Glutamatergic neuron (in vitro differentiated cells): ENCODE results near the gene CCDC51. TPM values are rescaled to one million over a fixed set of nuclear protein-coding genes. Genes with fewer than 3 reads are reported as not detected.

Experiments
- DNase-seq: peaks from one replicate; pipeline ENCODE4 v3.0.0; 2022
- H3K27ac Mint-ChIP-seq: one replicate; pipeline ENCODE4 v1.8.0; 2020; ENCODE audit warnings: mild to moderate bottlenecking, mixed read lengths, inconsistent platforms; ENCODE audit not compliant: unreplicated experiment
- H3K27me3 Mint-ChIP-seq: one replicate; pipeline ENCODE4 v1.8.0; 2020; ENCODE audit warnings: mild to moderate bottlenecking, moderate library complexity, mixed read lengths, inconsistent platforms; ENCODE audit not compliant: unreplicated experiment
- H3K36me3 Mint-ChIP-seq: one replicate; pipeline ENCODE4 v1.8.0; 2020; ENCODE audit warnings: mild to moderate bottlenecking, mixed read lengths, inconsistent platforms; ENCODE audit not compliant: unreplicated experiment
- H3K4me1 Mint-ChIP-seq: one replicate; pipeline ENCODE4 v1.8.0; 2020; ENCODE audit warnings: mild to moderate bottlenecking, low read depth, mixed read lengths, inconsistent platforms; ENCODE audit not compliant: unreplicated experiment
- H3K4me3 Mint-ChIP-seq: one replicate; pipeline ENCODE4 v1.8.0; 2020; ENCODE audit warnings: mild to moderate bottlenecking, mixed read lengths, inconsistent platforms; ENCODE audit not compliant: unreplicated experiment
- H3K9me3 Mint-ChIP-seq: one replicate; pipeline ENCODE4 v1.8.0; 2020; ENCODE audit warnings: mild to moderate bottlenecking, moderate library complexity, mixed read lengths, inconsistent platforms; ENCODE audit not compliant: unreplicated experiment
- total RNA-seq: library from RNA; stranded (reverse); fragmentation: NEBNext Ultra II Directional; extraction: Animal tissue kit (Norgen Biotek cat#: 25700); gene quantifications from one replicate; pipeline ENCODE4 v1.2.1, GENCODE V29; 2021; ENCODE audit not compliant: unreplicated experiment
- TF ChIP-seq, protein P1 (sequence below): fragments of 200-600 bp; sonication (generic); IDR thresholded peaks from one replicate; pipeline ENCODE4 v1.5.0; 2021; ENCODE audit not compliant: partially characterized antibody, unreplicated experiment

The CCDC51 gene
- total RNA-seq, 1 donor from 2014 or later = 15.3 TPM

DNA sequence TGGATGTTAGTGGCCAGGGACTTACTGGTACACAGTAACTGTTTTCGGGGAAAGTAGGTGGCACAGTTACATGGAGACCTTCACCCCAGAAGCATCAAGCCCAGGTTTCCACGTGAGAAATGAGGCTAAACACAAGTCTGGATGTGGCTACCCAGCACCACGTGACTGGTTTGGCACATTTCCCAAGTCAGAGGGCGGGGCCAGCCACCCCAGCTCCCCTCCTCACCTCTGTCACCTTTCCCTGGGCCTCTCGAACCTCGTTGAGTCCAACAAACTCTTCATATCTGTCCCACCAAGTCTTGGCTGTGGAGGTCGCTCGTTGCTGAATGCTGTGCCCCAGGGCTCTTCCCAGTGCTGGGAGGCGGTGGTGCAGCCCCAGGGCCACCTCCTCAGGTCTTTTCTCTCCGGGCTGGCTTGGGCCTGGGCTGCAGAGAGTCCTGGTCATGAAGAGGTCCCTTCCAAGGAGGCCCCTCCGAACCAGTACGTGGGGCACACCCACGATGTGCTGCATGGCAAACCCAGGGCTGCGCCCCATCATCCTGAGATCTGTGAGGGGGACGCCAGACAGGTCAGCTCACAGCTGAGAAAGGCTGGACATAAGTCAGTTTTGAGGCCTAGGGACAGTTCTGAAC lies 5.2 kb downstream of the CCDC51 start:
- Mint-ChIP-seq H3K4me1 (peaks cover under 1% of the 10 kb centered on the region), H3K9me3 (peaks cover 5% of the 10 kb centered on the region), H3K27ac (no peak overlapping the region), H3K36me3 (no peaks in the 10 kb centered on the region), H3K4me3 (no peak overlapping the region), H3K27me3 (peaks cover 11% of the 10 kb centered on the region)
- TF ChIP-seq, protein P1, sequence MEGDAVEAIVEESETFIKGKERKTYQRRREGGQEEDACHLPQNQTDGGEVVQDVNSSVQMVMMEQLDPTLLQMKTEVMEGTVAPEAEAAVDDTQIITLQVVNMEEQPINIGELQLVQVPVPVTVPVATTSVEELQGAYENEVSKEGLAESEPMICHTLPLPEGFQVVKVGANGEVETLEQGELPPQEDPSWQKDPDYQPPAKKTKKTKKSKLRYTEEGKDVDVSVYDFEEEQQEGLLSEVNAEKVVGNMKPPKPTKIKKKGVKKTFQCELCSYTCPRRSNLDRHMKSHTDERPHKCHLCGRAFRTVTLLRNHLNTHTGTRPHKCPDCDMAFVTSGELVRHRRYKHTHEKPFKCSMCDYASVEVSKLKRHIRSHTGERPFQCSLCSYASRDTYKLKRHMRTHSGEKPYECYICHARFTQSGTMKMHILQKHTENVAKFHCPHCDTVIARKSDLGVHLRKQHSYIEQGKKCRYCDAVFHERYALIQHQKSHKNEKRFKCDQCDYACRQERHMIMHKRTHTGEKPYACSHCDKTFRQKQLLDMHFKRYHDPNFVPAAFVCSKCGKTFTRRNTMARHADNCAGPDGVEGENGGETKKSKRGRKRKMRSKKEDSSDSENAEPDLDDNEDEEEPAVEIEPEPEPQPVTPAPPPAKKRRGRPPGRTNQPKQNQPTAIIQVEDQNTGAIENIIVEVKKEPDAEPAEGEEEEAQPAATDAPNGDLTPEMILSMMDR = no peak
- no peak for DNase-seq

DNA sequence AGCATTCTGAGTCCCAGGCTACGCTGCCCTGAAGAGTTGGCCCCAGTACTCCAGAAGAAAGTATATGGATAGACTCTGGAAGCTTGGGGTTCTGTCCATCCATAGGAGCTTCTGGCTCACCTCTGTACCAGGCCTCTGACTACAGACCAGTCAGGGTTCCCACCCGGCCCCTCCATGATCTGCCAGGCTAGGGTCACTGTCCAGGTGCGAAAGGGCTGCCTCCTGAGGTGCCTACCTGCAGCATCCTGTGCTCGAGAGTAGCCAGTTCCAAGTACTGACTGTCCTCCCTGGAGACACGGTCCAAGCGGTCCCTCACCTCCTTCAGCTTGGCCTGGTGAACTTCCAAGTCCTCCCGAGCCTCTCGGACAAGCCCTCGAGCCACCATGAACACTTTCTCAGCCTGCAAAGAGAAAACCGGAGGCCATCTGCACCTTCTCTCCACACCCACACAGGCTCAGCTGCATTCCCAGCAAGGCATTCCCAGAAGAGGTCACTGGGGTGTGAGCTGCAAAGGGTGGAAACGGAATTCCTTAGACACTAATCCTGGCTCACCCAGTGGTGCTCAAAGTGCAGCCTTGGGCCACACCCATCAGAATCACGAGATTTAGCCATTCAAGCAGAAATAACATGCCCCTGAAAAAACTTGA lies 6.3 kb downstream of the CCDC51 start:
- peaks cover 4% of the 10 kb centered on the region for H3K9me3 Mint-ChIP-seq
- no peak for DNase-seq
- TF ChIP-seq, protein P1 = no peak
- peaks cover 11% of the 10 kb centered on the region for H3K27me3 Mint-ChIP-seq
- no peak overlapping the region for H3K4me3 Mint-ChIP-seq
- no peaks in the 10 kb centered on the region for H3K36me3 Mint-ChIP-seq
- H3K27ac Mint-ChIP-seq = no peak overlapping the region
- H3K4me1 Mint-ChIP-seq = no peaks in the 10 kb centered on the region

DNA sequence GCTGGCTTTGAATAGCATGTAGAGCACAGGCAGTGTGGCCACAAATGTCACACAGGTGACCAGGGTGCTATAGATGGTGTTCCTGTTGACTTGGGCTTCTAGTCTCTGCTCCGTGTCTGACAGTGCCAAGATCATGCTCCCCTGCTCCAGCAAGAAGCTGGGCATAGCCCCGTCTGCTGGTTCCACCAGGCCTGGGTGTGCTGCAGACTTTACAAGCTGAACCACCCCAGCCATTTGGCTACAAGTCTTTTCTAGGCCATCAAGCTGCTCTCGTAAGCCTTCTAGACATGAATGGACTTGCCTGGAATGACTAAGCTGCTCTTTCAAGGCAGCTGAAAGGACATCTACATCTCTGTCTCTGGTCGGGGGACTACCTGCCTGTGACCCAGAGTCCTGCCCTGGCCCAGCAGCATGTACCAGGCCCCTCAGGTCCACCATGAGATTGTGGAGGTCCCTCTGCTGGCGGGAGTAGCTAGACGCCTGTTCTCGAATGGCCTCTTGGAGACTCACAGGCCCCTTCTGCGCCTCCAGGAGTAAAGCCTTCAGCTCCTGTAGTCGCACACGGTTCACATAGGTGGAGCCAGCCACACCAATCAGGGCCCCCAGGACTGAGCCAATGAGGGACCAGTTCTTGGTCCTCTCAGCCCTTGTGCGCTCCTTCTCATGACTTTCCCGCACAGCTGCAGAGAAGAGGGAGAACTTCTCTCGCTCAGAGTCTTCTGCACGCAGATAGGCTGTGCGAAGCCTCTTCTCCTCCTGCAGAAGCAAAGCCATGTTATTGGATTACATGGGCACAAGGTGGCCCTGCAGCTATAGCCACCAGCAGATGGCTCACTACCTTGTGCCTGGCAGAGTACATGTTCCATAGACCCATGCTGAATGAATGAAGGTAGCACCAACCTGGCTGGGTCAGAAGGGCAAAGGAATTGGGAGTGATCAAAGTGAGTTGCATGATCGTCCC lies 7.2 kb downstream of the CCDC51 start:
- Mint-ChIP-seq H3K27ac (no peak overlapping the region), H3K36me3 (no peaks in the 10 kb centered on the region), H3K4me1 (peaks cover 3% of the 10 kb centered on the region), H3K27me3 (peaks cover 13% of the 10 kb centered on the region), H3K9me3 (peaks cover 9% of the 10 kb centered on the region), H3K4me3 (no peak overlapping the region)
- no peak for DNase-seq
- TF ChIP-seq, protein P1 = no peak

DNA sequence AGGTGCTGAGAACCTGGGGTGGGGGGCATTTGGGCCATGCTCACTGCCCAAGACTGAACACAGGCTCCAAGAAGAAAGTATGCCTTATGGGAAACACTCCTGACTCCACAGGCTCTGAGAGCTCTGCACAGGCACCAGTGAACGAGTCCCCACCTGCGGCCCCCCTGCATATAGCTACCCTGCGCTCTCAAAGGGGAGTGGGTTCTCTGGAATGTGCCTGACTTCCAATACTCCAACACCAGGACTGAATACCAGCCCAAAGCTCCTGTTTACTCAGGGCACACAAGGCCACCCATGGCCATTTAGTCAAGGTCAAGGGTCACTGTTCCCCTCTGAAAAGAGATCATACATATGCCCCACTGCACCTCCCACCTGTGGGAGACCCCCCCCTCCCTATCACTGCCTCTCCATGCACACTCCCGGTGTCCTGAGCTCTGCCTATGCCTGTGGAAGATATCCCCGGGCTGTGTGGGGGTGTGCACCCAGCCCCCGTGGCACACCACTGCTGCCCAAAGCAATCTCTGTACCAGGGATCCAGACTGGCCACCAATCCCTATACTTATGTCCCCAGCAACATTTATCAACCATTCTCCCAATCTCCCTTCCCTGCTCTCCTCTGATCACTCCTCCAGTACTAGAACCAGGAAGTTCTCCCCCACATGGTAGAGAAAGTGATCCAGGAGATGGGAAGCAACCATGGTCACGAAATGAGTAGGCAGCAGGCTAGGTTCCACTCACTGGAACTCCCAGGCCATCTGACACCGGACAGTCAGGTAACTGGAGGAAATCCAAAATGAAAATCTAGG lies 8.5 kb downstream of the CCDC51 start:
- H3K4me1 Mint-ChIP-seq = peaks cover 12% of the 10 kb centered on the region
- no peaks in the 10 kb centered on the region for H3K36me3 Mint-ChIP-seq
- peak overlapping the region; percentile 80 for H3K4me3 Mint-ChIP-seq
- no peak for DNase-seq
- H3K27ac Mint-ChIP-seq = peak overlapping the region; percentile 41
- TF ChIP-seq, protein P1 = no peak
- H3K27me3 Mint-ChIP-seq = peaks cover 18% of the 10 kb centered on the region
- H3K9me3 Mint-ChIP-seq = peaks cover 11% of the 10 kb centered on the region
